Activated T-cell treated with anti-CD3 and anti-CD28 coated beads, Interleukin-2, amount 50 U/mL, for 72 hours (primary cell): ENCODE results near the gene EGLN3. TPM values are rescaled to one million over a fixed set of nuclear protein-coding genes. Genes with fewer than 3 reads are reported as not detected.

ENCODE experiments used
- ATAC-seq, 2 donors: fragments of 150-1000 bp; cut with Tn5 transposase; replicated peaks in 1 of 2; 2 replicates each; pipeline ENCODE4 v1.10.0; 2021; ENCODE audit warnings: moderate library complexity in 2 of 2, mild to moderate bottlenecking in 1 of 2
- DNase-seq, 2 donors: peaks; one replicate each; pipeline ENCODE4 v3.0.0; 2021 to 2022; ENCODE audit warnings: mixed read lengths in 1 of 2
- H3K27ac Mint-ChIP-seq: one replicate; pipeline ENCODE4 v1.8.0; 2022; ENCODE audit warnings: mild to moderate bottlenecking, moderate library complexity, mixed read lengths
- H3K27me3 Mint-ChIP-seq: one replicate; pipeline ENCODE4 v1.8.0; 2022; ENCODE audit warnings: low read depth, mixed read lengths
- H3K36me3 Mint-ChIP-seq, 2 donors: one replicate each; pipeline ENCODE4 v1.8.0; 2022; ENCODE audit warnings: mixed read lengths in 2 of 2, mild to moderate bottlenecking in 1 of 2; ENCODE audit not compliant: insufficient read depth in 2 of 2
- H3K4me1 Mint-ChIP-seq: one replicate; pipeline ENCODE4 v1.8.0; 2022; ENCODE audit warnings: low read depth, mixed read lengths
- H3K4me3 Mint-ChIP-seq, 2 donors: one replicate each; pipeline ENCODE4 v1.8.0; 2022; ENCODE audit warnings: mild to moderate bottlenecking in 2 of 2, mixed read lengths in 2 of 2, moderate library complexity in 2 of 2
- H3K9me3 Mint-ChIP-seq, 2 donors: one replicate each; pipeline ENCODE4 v1.8.0; 2022; ENCODE audit warnings: mixed read lengths in 2 of 2
- total RNA-seq, 2 donors: library from RNA; stranded (reverse); gene quantifications; one replicate each; pipeline ENCODE4 v1.2.3, GENCODE V29; 2022

EGLN3 gene
- total RNA-seq, 2 donors from 2014 or later: 2.6 to 8.2 TPM

- no peak for ATAC-seq
These were observed 40.4 kb downstream of the EGLN3 start for GRCh38 chr14:33910435-33910834.

GRCh38 chr14:33909380-33910084, 41.3 kb downstream of the EGLN3 start:
- DNase-seq: no peak
- Mint-ChIP-seq H3K9me3 (no peaks in the 10 kb centered on the region), H3K4me1 (no peaks in the 10 kb centered on the region), H3K27ac (no peak overlapping the region), H3K27me3 (no peaks in the 10 kb centered on the region), H3K36me3 (no peaks in the 10 kb centered on the region), H3K4me3 (no peak overlapping the region)
- no peak for ATAC-seq

More at GRCh38 chr14:33910435-33910834, 40.4 kb downstream of the EGLN3 start:
- Mint-ChIP-seq H3K9me3 (no peaks in the 10 kb centered on the region), H3K4me1 (no peaks in the 10 kb centered on the region), H3K27me3 (no peaks in the 10 kb centered on the region), H3K4me3 (no peak overlapping the region), H3K36me3 (no peaks in the 10 kb centered on the region), H3K27ac (no peak overlapping the region)
- DNase-seq: no peak

- Mint-ChIP-seq H3K36me3 (no peaks in the 10 kb centered on the region), H3K9me3 (no peaks in the 10 kb centered on the region), H3K27me3 (no peaks in the 10 kb centered on the region), H3K4me3 (no peak overlapping the region), H3K4me1 (no peaks in the 10 kb centered on the region), H3K27ac (no peak overlapping the region)
- DNase-seq (no peak), ATAC-seq (no peak)
These were observed 42.2 kb downstream of the EGLN3 start for GRCh38 chr14:33908540-33909223.

- H3K9me3 Mint-ChIP-seq: no peaks in the 10 kb centered on the region
- H3K27ac Mint-ChIP-seq: peak overlapping the region; percentile 51
- H3K36me3 Mint-ChIP-seq: no peaks in the 10 kb centered on the region
- no peaks in the 10 kb centered on the region for H3K27me3 Mint-ChIP-seq
- H3K4me1 Mint-ChIP-seq: no peaks in the 10 kb centered on the region
- no peak overlapping the region for H3K4me3 Mint-ChIP-seq
- no peak for DNase-seq
- no peak for ATAC-seq
These were observed 43.9 kb downstream of the EGLN3 start for GRCh38 chr14:33906968-33907367.

GRCh38 chr14:33904609-33905008, 46.3 kb downstream of the EGLN3 start:
- H3K27ac Mint-ChIP-seq: no peak overlapping the region
- H3K36me3 Mint-ChIP-seq: no peaks in the 10 kb centered on the region
- DNase-seq (no peak), ATAC-seq (no peak)
- H3K9me3 Mint-ChIP-seq: no peaks in the 10 kb centered on the region
- H3K4me3 Mint-ChIP-seq: no peak overlapping the region
- H3K27me3 Mint-ChIP-seq: no peaks in the 10 kb centered on the region
- no peaks in the 10 kb centered on the region for H3K4me1 Mint-ChIP-seq

GRCh38 chr14:33903369-33903768, 47.5 kb downstream of the EGLN3 start:
- Mint-ChIP-seq H3K9me3 (no peaks in the 10 kb centered on the region), H3K36me3 (no peaks in the 10 kb centered on the region), H3K27me3 (no peaks in the 10 kb centered on the region), H3K4me1 (no peaks in the 10 kb centered on the region), H3K27ac (no peak overlapping the region), H3K4me3 (no peak overlapping the region)
- DNase-seq (no peak), ATAC-seq (no peak)

- DNase-seq (no peak), ATAC-seq (no peak)
- no peak overlapping the region for H3K4me3 Mint-ChIP-seq
- H3K9me3 Mint-ChIP-seq: no peaks in the 10 kb centered on the region
- H3K27me3 Mint-ChIP-seq: no peaks in the 10 kb centered on the region
- H3K4me1 Mint-ChIP-seq: no peaks in the 10 kb centered on the region
- no peaks in the 10 kb centered on the region for H3K36me3 Mint-ChIP-seq
- H3K27ac Mint-ChIP-seq: no peak overlapping the region
These were observed 48.5 kb downstream of the EGLN3 start for GRCh38 chr14:33902363-33902762.

GRCh38 chr14:33901426-33902155, 49.3 kb downstream of the EGLN3 start:
- H3K4me3 Mint-ChIP-seq: no peak overlapping the region
- DNase-seq: no peak
- no peak overlapping the region for H3K27ac Mint-ChIP-seq
- H3K9me3 Mint-ChIP-seq: no peaks in the 10 kb centered on the region
- no peak for ATAC-seq
- no peaks in the 10 kb centered on the region for H3K27me3 Mint-ChIP-seq
- H3K4me1 Mint-ChIP-seq: no peaks in the 10 kb centered on the region
- H3K36me3 Mint-ChIP-seq: no peaks in the 10 kb centered on the region

- no peaks in the 10 kb centered on the region for H3K36me3 Mint-ChIP-seq
- H3K27me3 Mint-ChIP-seq: no peaks in the 10 kb centered on the region
- no peaks in the 10 kb centered on the region for H3K4me1 Mint-ChIP-seq
- no peaks in the 10 kb centered on the region for H3K9me3 Mint-ChIP-seq
- DNase-seq: no peak
- H3K4me3 Mint-ChIP-seq: no peak overlapping the region
- no peak overlapping the region for H3K27ac Mint-ChIP-seq
- no peak for ATAC-seq
These were observed 50.2 kb downstream of the EGLN3 start for GRCh38 chr14:33900706-33901105.

GRCh38 chr14:33899723-33900341, 51.0 kb downstream of the EGLN3 start:
- Mint-ChIP-seq H3K36me3 (peaks cover 0 to under 1% of the 10 kb centered on the region in 2 donors), H3K27ac (no peak overlapping the region), H3K27me3 (no peaks in the 10 kb centered on the region), H3K4me1 (no peaks in the 10 kb centered on the region), H3K4me3 (no peak overlapping the region), H3K9me3 (peaks cover 0 to under 1% of the 10 kb centered on the region in 2 donors)
- DNase-seq (no peak), ATAC-seq (no peak)

- Mint-ChIP-seq H3K9me3 (peaks cover 2 to 5% of the 10 kb centered on the region in 2 donors), H3K36me3 (peaks cover 0 to 1% of the 10 kb centered on the region in 2 donors), H3K27ac (no peak overlapping the region), H3K4me1 (no peaks in the 10 kb centered on the region), H3K4me3 (no peak overlapping the region), H3K27me3 (no peaks in the 10 kb centered on the region)
- ATAC-seq: no peak
- DNase-seq: no peak
These were observed 52.9 kb downstream of the EGLN3 start for GRCh38 chr14:33897878-33898535.

GRCh38 chr14:33897382-33897781, 53.5 kb downstream of the EGLN3 start:
- no peaks in the 10 kb centered on the region for H3K4me1 Mint-ChIP-seq
- peak overlapping the region; percentile 51 for H3K27ac Mint-ChIP-seq
- H3K9me3 Mint-ChIP-seq: peaks cover 2 to 5% of the 10 kb centered on the region in 2 donors
- H3K36me3 Mint-ChIP-seq: peaks cover 0 to 1% of the 10 kb centered on the region in 2 donors
- H3K4me3 Mint-ChIP-seq: no peak overlapping the region
- no peaks in the 10 kb centered on the region for H3K27me3 Mint-ChIP-seq
- ATAC-seq: no peak
- DNase-seq: no peak
